KMS-11 (cell line): Measurements from ENCODE around the gene STATH.

Experiments used
- H2AFZ ChIP-seq: fragments of 200-600 bp; sonication (generic); 2 replicates; pipeline ENCODE4 v1.6.1; 2016; ENCODE audit warnings: antibody characterized with exemption, mixed run types, low read depth
- H3K27ac ChIP-seq: fragments of 200-600 bp; sonication (generic); 2 replicates; pipeline ENCODE4 v1.6.1; 2016; ENCODE audit warnings: mild to moderate bottlenecking, mixed run types
- H3K27me3 ChIP-seq: fragments of 200-600 bp; sonication (generic); 2 replicates; pipeline ENCODE4 v1.6.1; 2017; ENCODE audit warnings: mild to moderate bottlenecking, low read depth, mixed run types, moderate library complexity; ENCODE audit not compliant: insufficient read depth
- H3K36me3 ChIP-seq: fragments of 200-600 bp; sonication (generic); 2 replicates; pipeline ENCODE4 v1.6.1; 2017; ENCODE audit warnings: mild to moderate bottlenecking, mixed run types; ENCODE audit not compliant: insufficient read depth
- H3K4me1 ChIP-seq: fragments of 200-600 bp; sonication (generic); 2 replicates; pipeline ENCODE4 v1.6.1; 2016; ENCODE audit warnings: mild to moderate bottlenecking, low read depth, mixed run types; ENCODE audit not compliant: poor library complexity, severe bottlenecking
- H3K4me2 ChIP-seq: fragments of 200-600 bp; sonication (generic); 2 replicates; pipeline ENCODE4 v1.7.0; 2016; ENCODE audit warnings: mild to moderate bottlenecking, mixed run types
- H3K4me3 ChIP-seq: fragments of 200-600 bp; sonication (generic); IDR thresholded peaks from 2 replicates; pipeline ENCODE4 v1.6.1; 2017; ENCODE audit warnings: low read depth, low read length, mixed read lengths; ENCODE audit not compliant: insufficient read depth
- H3K79me2 ChIP-seq: fragments of 200-600 bp; sonication (generic); 2 replicates; pipeline ENCODE4 v1.6.1; 2016; ENCODE audit warnings: low read depth, mixed run types; ENCODE audit not compliant: insufficient read depth
- H3K9ac ChIP-seq: fragments of 200-600 bp; sonication (generic); 2 replicates; pipeline ENCODE4 v1.6.1; 2016; ENCODE audit warnings: mild to moderate bottlenecking, mixed run types
- H4K20me1 ChIP-seq: fragments of 200-600 bp; sonication (generic); 2 replicates; pipeline ENCODE4 v1.6.1; 2016; ENCODE audit warnings: mild to moderate bottlenecking, mixed run types; ENCODE audit not compliant: insufficient read depth
- CTCF ChIP-seq: fragments of 200-600 bp; sonication (generic); conservative IDR thresholded peaks from 2 replicates; pipeline ENCODE4 v1.6.1; 2017; ENCODE audit warnings: low read depth, mild to moderate bottlenecking, antibody characterized with exemption, low read length, moderate library complexity, mixed read lengths

The STATH gene

DNA sequence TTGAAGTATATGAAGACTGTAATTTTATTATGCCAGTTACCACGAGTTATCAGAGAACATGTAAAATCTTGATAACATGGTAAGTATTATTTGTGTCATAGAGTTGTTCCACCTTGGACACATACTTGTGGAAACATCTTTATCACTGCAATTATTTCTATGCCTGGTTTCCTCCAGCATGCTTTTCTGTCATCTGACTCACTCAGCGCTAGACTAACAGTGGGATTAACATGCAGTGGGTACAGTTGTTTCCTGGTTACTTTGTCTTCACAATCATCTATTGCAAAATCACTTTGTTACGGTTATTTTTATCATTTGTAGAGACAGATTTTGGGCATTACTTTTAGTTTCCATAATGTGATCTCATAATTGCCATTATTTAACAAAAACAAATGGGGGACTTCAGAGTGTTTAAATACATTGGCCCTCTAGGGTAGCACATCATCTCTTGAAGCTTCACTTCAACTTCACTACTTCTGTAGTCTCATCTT, at the start of gene STATH:
STATH (plus strand) TSS at position 441 of the 491 bp plus-strand sequence. CDS start 2,472 bp downstream, outside the sequence.
- no peak within 1 kb of the TSS for H3K4me3 ChIP-seq
- H3K9ac ChIP-seq = no peak within 1 kb of the TSS
- H2AFZ ChIP-seq = no peak within 1 kb of the TSS
- no peaks in the 10 kb centered on the region for H4K20me1 ChIP-seq
- H3K27ac ChIP-seq = no peak within 1 kb of the TSS
- H3K4me1 ChIP-seq = peaks cover 2% of the 10 kb centered on the region
- H3K79me2 ChIP-seq = no peaks in the 10 kb centered on the region
- H3K27me3 ChIP-seq = no peaks in the 10 kb centered on the region
- TF ChIP-seq CTCF = no peak
- no peaks in the 10 kb centered on the region for H3K36me3 ChIP-seq
- no peak within 1 kb of the TSS for H3K4me2 ChIP-seq

DNA sequence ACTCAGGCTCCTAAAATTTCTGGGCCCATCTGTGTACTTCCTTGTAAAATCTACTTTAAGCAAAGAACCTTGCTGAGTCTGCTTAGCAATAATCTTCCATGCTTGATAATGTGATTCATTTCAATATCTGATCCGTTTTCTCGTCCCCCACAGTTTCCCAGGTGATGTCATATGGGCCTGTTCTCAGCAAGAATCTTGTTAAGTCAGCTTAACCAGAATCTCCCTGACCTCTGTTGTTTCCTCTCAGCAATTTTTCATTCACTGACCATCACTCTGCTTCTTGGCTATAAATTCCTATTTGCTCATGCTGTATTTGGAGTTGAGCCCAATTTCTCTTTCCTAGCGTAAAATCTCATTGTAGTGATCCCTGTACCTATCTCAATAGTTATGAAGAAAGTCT, 44.2 kb upstream of the STATH start:
- no peak overlapping the region for H3K9ac ChIP-seq
- no peak for TF ChIP-seq CTCF
- H4K20me1 ChIP-seq = no peaks in the 10 kb centered on the region
- no peak overlapping the region for H3K4me2 ChIP-seq
- H3K36me3 ChIP-seq = no peaks in the 10 kb centered on the region
- no peaks in the 10 kb centered on the region for H3K27me3 ChIP-seq
- H3K4me1 ChIP-seq = no peaks in the 10 kb centered on the region
- no peak overlapping the region for H3K27ac ChIP-seq
- H3K79me2 ChIP-seq = no peaks in the 10 kb centered on the region
- H3K4me3 ChIP-seq = no peak overlapping the region
- H2AFZ ChIP-seq = no peak overlapping the region

GRCh38 chr4:69957209-69957608, 38.6 kb upstream of the STATH start:
- no peaks in the 10 kb centered on the region for H3K27me3 ChIP-seq
- no peak overlapping the region for H3K4me3 ChIP-seq
- no peak overlapping the region for H3K9ac ChIP-seq
- H3K27ac ChIP-seq = no peak overlapping the region
- H3K4me2 ChIP-seq = no peak overlapping the region
- no peaks in the 10 kb centered on the region for H3K4me1 ChIP-seq
- TF ChIP-seq CTCF = no peak
- no peaks in the 10 kb centered on the region for H3K36me3 ChIP-seq
- no peaks in the 10 kb centered on the region for H3K79me2 ChIP-seq
- no peaks in the 10 kb centered on the region for H4K20me1 ChIP-seq
- H2AFZ ChIP-seq = no peak overlapping the region

- Histone ChIP-seq H4K20me1 (no peaks in the 10 kb centered on the region), H3K4me3 (no peak within 1 kb of the TSS), H3K9ac (no peak within 1 kb of the TSS), H3K4me2 (no peak within 1 kb of the TSS), H3K36me3 (no peaks in the 10 kb centered on the region), H3K27me3 (no peaks in the 10 kb centered on the region), H3K79me2 (no peaks in the 10 kb centered on the region), H2AFZ (no peak within 1 kb of the TSS), H3K27ac (no peak within 1 kb of the TSS), H3K4me1 (peaks cover 14% of the 10 kb centered on the region)
- no peak for TF ChIP-seq CTCF
Measured at GRCh38 chr4:69965628-69966027, 30.1 kb upstream of the STATH start, which contains the start of gene CSN2. Gene CSN2 (minus strand): TSS chr4:69965728. CDS start chr4:69960995, 4,733 bp downstream.
